ENCODE results near the gene HDHD3.

HDHD3 gene

GRCh38 chr9:113361304-113362018, 15.3 kb downstream of the HDHD3 start:
- no peak for DNase-seq

DNA sequence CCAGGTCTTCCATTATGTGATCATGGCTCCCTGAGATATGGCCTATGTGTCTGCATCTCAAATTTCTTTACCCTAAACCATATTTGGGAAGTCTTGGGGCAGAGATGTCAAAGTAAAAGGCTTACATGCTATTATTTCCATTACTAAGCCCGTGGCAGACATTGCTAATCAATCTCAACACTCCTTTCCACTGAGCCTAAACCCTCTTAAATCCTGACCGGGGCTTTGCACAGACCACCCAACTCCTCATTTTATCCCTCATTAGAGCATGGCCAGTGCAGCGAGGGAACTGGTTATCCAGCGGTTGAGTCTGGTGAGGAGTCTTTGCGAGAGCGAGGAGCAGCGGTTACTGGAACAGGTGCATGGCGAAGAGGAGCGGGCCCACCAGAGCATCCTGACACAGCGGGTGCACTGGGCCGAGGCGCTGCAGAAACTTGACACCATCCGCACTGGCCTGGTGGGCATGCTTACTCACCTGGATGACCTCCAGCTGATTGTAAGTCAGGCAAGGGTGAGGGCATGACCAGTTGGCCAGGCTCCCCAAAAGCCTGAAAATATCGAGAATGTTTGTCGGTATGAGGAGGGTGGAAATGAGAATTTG, 16.4 kb downstream of the HDHD3 start:
- no peak for DNase-seq

GRCh38 chr9:113359385-113359784, 17.4 kb downstream of the HDHD3 start:
- no peak for DNase-seq

DNA sequence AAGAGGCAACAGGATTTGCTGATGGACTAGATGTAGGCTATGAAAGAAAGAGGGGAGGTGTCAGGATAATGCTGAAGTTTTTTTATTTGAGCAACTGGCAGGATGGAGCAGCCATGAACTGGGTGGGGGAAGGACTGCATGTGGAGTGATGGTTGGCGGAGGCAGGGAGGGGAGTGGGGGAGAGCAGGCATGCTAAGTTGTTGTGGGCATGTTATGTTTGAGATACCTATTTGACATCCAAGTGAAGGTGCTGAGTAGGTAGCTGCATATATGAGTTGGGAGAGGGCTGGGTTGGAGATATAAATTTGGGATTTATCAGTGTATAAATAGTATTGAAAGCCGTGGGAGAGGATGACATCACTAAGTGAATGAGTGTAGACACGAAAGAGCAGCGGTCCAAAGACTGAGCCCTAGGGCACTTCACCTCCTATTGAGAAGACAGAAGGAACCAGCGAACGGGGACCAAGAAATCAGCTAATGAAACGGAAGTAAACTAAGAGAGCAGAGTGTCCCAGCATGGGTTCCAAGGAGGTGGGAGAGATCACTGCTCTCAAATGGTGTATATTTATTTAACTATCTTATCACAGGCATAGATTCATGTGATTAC, 20.0 kb downstream of the HDHD3 start:
- no peak for DNase-seq

GRCh38 chr9:113355040-113355596, 21.7 kb downstream of the HDHD3 start:
- peak; percentile 78 for DNase-seq

- no peak for DNase-seq
These were observed 24.4 kb downstream of the HDHD3 start for GRCh38 chr9:113352411-113352810.

DNA sequence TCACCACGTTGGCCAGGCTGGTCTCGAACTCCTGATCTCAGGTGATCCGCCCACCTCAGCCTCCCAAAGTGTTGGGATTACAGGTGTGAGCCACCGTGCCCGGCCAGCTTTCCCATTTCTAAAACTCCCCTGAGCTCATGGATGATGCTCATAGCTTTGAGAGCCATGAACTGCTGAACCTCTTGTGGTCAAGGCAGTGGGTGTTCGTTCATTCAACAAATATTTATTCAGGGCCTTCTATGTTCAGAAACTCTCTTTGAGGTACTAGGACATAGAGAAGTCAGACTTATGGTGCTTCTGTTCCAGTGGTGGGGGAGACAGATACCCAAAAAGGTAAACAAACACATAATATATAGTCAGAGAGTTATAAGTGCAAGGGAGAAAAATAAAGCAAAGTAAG, 24.8 kb downstream of the HDHD3 start:
- DNase-seq = no peak

- no peak for DNase-seq
These were observed 25.8 kb downstream of the HDHD3 start for GRCh38 chr9:113350937-113351336.

DNA sequence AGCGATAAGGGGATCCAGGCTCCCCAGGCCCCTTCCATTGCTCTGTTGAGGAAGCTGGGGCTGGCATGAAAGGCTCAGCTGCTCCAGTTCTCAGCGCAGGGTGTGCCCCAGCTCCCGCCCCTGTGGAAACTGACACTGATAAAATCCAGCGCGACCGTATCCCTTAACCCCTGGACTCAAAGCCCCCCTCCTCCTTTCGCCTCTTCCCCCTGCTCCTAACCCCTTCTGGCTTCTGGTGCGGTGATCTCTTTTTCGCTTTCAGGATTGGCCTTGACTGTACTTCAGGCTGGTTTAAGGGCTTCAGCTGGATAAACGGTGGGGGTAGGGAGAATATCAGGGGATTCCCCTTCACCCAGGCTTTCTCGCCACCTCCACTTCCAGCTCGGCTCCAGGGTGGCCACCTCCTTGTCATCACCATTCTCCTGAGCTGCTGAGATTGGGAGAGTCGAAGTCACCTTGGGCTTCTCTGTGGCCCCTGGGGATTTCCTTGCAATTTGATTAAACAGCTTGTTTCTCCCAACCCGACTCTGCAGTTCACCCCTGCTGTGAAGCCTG, 26.6 kb downstream of the HDHD3 start:
- no peak for DNase-seq

DNA sequence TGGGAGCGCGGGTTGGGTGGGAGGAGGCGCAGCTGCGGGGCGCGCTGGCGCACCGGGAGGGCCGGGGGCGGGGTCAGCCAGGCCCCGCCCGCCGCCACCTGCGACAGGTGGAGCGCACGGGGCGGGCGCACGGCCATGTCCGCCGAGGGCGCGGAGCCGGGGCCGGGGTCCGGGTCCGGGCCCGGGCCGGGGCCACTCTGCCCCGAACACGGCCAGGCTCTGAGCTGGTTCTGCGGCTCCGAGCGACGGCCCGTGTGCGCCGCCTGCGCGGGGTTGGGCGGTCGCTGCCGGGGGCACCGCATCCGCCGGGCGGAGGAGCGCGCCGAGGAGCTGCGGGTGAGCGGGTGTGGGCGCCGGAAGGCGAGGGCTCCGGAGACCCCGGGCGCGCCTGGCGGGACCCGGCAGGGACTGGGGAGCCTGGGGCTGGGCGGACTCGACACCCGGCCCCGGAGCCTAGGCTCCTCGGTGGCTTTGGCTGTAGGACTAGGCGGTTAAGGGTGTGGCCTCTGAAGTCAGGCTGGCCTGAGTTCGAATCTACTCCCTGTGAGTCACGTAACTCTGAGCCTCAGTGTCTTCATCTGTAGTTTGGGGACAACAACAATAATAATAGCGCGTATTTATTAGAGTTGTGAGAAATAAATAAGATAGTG, 27.2 kb downstream of the HDHD3 start, which contains the start of gene BSPRY:
Gene BSPRY (plus strand): TSS at position 97 of the 650 bp plus-strand sequence. CDS start 39 bp downstream, at position 136.
- DNase-seq = no peak

DNA sequence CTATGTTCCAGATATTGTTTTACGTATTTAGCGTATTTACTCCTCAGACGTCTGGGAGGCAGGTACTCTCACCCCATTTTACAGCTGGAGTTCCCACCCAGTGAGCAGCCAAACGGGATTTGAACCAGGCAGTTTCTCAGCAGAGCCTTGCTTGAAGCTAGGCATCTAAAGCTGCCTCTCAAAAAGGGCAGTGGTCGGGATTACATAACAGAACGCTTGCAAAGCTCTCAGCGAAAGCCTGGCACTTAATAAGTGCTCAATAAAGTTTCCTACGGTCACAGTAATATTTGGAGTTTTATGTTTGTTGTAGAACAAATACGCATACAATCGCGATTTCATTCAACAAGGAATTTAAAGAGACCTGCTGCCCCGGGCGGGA, 27.7 kb downstream of the HDHD3 start:
- DNase-seq = no peak

GRCh38 chr9:113348437-113348836, 28.3 kb downstream of the HDHD3 start:
- no peak for DNase-seq

- DNase-seq = peak; percentile 43
These were observed 31.1 kb downstream of the HDHD3 start for GRCh38 chr9:113345671-113346070.

GRCh38 chr9:113345190-113345589, 31.6 kb downstream of the HDHD3 start:
- peak; percentile 43 for DNase-seq

- DNase-seq = peak; percentile 93
These were observed 33.0 kb downstream of the HDHD3 start for GRCh38 chr9:113343732-113344231.

- peak; percentile 45 for DNase-seq
These were observed 34.9 kb downstream of the HDHD3 start for GRCh38 chr9:113341712-113342410.

GRCh38 chr9:113340011-113340699, 36.6 kb downstream of the HDHD3 start, which contains the start of gene WDR31:
Gene WDR31 (minus strand): TSS chr9:113340275. CDS start chr9:113332022, 8,253 bp downstream.
- peak; percentile 93 for DNase-seq

- DNase-seq = no peak
These were observed 39.1 kb downstream of the HDHD3 start for GRCh38 chr9:113337714-113338113.

DNA sequence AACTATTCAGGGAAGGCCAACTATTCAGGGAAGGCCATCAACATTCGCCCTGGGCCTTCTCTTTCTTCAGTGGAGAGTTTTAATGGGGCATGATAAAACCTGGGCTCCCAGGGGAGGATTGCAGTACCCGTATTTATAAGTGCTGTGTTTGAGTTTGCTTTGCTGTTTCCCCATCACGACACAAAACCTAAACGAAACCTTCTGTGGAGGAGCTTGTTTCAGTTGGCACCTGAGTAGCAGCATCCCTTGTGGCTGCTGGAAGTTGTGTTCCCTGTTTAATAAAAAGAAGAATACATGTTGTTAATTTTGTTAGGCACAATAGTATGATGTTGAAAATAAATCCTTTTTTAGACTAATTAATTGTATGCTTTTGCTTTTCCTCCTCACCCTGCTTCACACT, 45.0 kb downstream of the HDHD3 start:
- no peak for DNase-seq

- DNase-seq = no peak
These were observed 48.6 kb downstream of the HDHD3 start for GRCh38 chr9:113328045-113328782.

- no peak for DNase-seq
These were observed 50.6 kb downstream of the HDHD3 start for GRCh38 chr9:113326230-113326629.
